Midbrain (tissue), 1 donor: ENCODE measurements around the gene FHIT.
A peak's percentile ranks its signal among the peaks of the same experiment; 100 is the strongest.
"Not testable (repeated sequence)": the region's sequence is repeated elsewhere in the genome, so short reads cannot be mapped to it uniquely, and the experiment has no call there.

Experiments used
- DNase-seq: peaks from one replicate; lab custom pipeline; 2025; lab: John Stamatoyannopoulos, UW

Gene FHIT

DNA sequence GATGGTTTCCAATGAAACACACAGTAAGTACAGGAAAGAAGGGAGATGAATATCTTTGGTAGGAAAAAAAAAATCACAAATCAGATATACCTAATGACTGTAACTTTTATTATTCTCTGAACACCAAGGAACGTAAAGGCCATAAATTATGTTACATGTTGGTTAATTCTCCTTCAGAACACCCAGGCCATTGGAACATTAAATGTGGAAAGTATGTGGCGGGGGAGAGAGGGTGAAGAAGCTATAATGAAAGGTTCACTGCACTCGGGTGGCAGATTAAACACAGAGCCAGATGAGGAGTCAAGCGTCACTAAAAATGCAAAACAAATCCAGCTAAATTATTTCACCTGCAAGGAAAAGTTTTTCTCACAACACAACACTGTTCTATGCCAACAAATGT is 193.8 kb downstream of the FHIT start:
- DNase-seq = no peak

DNA sequence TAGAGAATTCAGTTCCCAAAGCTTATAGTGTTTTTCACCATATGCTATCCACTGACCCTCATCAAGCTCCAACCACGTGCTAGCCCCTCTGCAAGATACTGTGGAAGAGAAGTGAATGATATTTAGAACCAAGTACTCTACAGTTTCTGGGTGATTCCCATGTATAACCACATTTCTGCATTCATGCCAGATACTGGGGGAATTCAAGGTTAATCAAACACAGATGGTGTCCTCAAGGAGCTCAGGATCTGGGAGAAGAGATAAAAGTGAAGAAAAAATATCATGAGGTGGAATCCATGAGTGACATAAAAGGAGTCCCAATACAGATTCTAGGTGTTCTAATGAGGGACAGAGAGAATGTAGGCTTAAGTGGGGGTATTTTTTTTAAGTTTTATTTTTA is 195.8 kb downstream of the FHIT start:
- no peak for DNase-seq

DNA sequence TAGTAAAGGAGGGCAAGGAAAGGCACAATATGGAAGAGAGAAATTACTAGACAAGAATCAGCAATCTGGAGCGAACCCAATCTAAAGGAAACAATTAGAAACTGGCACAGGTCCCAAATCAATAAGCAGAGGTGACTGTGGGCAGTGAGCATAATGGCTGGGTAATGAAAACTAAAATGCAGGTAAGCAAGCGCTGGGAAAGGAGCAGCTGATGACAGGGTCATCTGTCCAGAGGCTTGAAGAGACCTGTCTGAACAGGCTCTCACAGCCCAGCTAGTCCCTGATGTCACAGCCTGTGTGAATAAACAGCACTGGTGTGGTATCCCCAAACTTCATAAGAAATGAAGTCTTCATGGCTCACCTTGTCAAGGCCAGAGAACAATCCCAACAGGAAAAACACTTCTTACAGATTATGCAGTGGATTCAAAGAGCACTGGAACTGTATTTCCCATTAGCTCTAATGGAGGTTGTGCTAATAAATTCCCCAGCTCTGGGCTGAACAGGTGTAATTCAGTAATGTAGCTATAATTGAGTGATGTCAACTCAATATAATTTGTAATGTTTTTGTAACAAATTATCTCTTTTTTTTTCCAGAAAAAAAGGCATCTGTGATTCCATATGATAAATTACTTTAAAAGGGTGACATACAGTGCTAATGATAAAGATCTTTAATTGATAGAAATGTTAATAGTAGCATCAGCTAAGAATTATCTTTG is 197.3 kb downstream of the FHIT start:
- DNase-seq = no peak

DNA sequence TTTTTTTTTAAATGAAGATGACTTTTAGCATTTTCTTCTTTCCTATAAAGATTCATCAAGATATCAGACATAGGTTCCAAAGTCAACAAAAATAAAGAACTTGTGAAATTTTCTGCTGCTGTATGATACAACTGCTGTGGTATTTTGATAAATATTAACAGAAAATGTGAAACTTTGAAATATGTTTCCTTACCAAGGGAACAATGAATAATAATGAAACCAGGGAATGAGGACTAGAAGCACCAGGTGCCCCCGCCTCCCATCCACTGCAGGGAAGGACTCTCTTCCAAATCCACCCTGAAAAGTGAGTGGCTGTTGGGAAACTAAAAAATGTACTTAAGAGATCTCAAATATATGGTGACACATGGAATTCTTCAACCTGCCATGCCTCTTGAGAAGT is 198.4 kb downstream of the FHIT start:
- no peak for DNase-seq

DNA sequence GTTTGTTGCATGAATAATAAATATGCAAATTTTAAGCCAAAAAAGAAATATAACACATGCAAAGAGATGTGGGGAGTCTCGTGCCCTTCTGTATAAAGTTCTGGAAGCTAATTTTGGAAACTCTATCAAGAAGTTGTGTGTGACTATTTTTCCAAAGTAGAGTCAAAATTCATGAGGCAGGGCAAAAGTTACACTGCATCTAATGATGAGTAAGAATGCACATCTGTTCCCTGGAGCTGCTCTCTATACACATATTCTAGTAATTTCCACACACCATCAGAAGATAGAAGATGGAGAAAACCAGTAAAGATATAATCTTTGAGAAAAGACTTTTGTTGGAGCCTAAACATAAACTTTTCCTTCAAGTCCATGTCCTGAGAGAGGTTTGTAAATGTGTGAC is 199.6 kb downstream of the FHIT start:
- DNase-seq = no peak

DNA sequence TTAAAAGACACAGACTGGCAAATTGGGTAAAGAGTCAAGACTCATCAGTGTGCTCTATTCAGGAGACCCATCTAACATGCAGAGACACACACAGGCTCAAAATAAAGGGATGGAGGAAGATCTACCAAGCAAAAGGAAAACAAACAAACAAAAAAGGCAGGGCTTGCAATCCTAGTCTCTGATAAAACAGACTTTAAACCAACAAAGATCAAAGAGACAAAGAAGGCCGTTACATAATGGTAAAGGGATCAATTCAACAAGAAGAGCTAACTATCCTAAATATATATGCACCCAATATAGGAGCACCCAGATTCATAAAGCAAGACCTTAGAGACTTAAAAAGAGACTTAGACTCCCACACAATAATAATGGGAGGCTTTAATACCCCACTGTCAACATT is 206.1 kb downstream of the FHIT start:
- not testable (repeated sequence) for DNase-seq

DNA sequence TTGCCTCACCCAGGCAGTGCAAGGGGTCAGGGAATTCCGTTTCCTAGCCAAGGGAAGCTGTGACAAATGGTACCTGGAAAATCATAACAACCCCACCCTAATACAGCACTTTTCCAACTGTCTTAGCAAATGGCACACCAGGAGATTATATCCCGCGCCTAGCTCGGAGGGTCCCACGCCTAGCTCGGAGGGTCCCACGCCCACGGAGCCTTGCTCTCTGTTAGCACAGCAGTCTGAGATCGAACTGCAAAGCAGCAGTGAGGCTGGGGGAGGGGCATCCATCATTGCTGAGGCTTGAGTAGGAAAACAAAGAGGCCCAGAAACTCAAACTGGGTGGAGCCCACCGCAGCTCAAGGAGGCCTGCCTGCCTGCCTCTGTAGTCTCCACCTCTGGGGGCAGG is 208.1 kb downstream of the FHIT start:
- DNase-seq = no peak

DNA sequence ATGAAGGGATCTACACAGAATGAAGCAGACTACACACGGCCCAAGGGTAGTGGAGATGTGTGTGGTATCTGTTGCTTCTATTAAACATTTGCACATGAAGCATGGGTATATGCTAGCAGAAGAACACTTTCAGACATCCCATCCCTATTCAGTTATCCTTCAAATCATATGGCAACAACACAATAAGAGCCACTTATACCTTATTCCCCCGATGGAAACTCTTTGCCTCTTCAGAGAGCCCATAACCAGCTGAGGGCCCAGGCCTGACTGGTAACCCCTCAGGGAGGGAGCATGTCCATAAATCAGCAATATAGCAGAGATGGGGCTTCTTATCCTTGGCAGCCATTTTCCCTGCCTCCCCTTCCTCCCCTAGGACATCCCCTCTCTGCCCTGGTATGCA is 210.6 kb downstream of the FHIT start:
- no peak for DNase-seq

DNA sequence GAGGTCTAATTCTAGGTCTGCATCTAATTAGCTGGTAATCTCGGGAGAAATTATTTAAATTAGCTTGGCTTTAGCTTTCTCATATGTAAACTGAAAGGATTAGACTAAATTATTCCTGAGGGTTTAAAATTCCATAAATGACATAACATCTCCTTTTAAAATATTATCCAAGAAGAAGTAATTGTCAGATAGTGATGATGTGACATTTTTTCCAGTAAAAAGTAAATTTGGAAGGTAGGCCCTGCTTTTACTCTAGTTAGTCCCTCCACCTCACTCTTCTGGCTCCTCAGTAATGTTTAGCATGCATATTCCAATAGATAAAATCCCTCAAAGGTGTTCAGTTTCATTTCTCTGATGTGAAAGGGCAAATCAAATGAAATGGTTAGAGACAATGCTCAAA is 215.7 kb downstream of the FHIT start:
- no peak for DNase-seq

DNA sequence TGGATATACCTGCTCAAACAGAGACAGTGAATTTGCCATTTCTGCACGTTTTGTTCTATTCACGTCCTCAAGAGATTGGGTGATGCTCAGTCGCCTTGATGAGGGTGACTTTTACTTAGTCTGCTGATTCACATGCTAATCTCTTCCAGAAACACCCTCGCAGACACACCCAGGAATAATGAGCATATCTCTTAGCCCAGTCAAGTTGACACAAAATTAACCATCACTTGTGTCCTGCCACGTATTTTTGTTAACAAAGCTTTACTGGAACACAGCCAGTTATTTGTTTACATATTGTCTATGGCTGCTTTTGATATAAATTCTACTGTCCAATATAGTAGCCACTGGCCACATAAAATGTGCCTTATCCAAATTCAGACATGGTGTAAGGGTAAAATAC is 218.3 kb downstream of the FHIT start:
- DNase-seq = no peak

DNA sequence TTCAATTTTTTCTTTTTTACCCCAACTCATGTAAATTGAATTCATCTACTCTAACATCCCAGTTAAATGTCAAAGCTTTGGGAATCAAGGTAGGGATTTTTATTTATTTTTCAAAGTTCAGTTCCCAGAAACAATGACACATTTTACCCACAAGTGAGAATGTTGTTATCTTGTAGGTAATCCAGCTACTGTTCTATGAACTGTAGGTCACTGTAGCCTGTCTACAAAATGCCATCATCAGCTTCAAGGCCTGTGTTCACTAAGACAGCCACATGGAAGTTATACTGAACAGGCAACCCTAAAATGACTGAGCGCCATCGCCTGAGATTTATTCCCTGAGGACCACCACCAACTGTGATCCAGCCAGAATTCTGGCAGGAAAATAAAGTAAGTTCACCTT is 219.7 kb downstream of the FHIT start:
- no peak for DNase-seq

DNA sequence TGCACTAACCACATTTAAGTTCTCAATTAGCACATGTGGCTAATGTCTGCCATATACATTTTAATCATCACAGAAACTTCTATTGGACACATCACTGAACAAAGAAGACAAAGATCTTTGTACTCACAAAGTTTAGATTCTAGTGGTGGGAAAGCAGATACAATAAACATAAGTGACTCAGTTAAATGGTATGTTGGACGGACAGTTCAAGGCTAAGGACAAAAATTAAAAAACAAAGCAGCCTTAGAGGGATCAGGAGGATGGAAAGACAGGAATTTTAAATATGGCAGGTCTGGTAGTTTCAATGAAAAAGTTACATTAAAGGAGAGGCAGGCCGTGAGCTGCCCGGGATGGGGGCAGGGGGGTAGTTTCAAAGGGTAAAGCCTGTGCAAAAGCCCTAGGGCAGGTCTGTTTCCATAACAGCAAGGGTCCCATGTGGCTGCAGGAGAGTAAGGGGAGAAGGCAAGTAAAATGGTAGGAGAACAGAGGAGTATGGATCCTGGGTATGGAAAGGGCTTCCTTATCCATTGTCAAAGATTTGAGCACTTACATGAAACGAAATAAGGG is 220.7 kb downstream of the FHIT start:
- DNase-seq = no peak

DNA sequence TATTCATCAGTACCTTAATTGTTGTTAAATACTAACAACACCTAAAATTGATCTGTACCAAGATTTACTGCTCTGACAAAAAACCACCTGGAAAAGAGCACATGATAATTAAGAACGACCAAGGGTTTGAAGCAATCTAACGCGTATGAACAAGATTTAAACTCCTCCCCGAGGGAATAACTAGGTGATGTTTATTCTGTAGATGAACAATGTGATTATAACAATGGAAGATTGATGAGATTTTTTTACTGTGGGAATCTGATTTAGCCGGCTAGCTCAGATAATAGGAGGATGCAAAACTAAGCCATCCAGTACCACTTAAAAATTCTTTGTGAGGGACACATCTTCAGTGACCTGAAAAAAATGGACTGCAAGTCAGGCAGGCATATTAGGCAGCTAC is 222.1 kb downstream of the FHIT start:
- no peak for DNase-seq

DNA sequence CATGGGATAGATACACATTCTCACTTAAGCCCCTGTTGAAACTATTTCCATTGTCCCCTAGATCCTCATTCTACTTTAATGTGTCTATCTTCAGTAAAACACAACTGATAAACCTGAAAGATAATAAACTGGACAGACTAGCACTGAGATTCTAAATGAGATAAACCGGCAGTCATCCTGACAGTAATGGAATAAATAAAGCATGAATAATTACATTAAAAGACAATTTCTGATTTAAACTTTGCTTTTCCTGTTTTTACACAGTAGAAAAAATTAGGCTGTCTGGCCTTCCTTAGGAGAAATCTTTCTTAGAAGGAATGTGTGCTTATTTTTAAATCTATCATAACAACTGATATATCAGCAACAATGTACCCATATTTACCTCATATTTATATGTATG is 232.4 kb downstream of the FHIT start:
- no peak for DNase-seq

DNA sequence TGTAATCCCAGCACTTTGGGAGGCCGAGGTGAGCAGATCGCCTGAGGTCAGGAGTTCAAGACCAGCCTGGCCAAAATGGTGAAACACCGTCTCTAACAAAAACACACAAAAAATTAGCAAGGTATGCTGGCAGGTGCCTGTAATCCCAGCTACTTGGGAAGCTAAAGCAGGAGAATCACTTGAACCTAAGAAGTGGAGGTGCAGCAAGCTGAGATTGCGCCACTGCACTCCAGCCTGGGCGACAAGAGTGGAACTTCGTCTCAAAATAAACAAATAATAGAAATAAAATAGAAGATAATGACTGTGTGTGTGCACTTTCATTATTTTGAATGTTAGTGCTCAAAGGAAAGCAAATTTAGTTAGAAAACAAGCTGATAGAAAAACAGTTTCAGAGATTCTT is 234.2 kb downstream of the FHIT start:
- DNase-seq = not testable (repeated sequence)

DNA sequence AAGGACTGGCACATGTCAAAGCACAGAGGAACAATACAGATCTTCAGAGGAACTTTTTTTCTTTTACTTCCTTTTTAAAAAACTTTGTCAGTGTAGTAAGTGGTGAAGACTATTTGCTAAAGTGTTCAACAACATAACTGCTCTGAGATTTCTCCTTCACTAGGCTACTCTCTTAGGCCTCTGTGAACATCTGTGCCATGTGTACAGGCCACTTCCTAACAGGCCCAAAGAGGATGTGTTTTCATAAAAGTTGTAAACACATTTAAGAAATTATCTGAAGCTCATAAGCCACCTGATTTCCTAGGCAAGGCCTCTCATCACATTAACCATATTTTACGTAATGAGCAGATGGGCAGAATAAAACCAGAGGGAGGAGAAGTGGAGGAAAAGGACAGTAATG is 235.4 kb downstream of the FHIT start:
- DNase-seq = no peak

DNA sequence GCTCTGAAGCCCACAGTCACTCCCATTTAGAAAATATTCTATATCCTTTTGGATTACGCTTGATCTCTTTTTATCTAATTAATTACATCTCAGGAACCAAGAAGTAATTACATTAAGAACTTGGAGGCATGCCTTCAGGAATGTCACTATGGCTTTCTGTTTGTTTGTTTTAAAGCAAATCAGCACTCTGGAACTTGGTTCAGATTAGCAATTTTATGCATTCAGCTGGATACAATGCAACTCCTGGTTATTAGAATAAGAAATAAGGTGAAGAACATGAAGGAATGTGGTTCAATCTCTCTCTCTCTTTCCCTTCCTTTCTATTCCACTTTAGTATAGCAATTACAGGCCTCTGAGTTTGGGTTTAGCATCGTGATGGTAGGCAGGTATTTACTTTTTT is 235.8 kb downstream of the FHIT start:
- DNase-seq = no peak

DNA sequence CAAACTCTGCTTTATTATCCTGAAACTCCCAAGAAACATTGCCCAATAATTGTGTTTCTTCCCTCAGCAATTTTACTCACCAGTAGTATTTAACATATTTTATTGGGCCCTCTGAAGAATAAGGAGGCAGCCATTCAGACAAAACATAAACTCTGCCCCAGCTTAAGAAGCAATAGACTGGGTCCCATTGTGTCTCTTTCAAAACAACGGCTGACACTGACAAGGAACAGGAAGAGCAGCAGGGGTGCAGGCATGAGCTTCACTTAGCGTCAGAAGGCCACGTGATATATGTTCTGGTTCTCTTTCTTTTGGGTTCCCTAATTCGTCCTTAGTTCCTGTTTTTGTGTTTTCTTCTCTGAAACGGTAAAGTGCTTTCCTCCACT is 242.3 kb downstream of the FHIT start:
- DNase-seq = peak; percentile 30

DNA sequence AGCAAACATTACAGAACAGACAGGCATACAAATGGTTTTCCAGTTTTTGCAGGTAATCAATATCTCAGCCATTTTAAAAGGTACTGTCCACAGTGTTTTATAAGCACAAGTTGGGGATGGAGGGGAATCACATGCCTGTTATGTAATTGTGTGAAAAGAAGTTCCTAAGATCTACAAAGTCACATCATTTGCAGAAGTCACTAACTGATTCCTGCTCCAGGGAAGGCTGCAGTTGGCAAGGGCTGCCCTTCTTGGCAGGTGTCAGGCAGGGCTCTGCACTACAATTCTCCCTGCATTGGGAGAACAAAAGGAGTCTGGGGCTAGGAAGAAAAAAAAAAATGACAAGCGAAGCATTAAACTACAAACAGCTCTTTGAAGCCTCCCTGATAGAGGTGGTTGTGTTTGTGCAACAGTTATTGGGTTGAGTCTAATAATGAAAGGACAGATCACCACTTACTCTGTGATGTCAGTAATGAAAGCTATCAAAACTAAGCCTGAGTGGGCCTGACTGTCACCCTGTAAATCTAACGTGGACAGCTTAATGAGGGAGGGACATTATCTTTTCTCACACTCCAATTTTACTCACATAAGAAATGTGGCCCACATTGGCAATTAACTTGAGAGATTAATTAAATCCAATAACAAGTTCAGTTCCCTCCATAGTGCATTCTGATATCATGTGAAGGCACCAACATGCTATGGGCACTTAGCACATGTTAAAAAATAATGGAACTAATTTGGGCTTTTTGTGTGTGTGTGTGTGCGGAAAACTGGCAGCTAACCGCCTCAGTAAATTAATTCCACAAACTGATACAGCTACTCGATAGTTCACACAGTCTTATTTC is 242.9 kb downstream of the FHIT start:
- no peak for DNase-seq

DNA sequence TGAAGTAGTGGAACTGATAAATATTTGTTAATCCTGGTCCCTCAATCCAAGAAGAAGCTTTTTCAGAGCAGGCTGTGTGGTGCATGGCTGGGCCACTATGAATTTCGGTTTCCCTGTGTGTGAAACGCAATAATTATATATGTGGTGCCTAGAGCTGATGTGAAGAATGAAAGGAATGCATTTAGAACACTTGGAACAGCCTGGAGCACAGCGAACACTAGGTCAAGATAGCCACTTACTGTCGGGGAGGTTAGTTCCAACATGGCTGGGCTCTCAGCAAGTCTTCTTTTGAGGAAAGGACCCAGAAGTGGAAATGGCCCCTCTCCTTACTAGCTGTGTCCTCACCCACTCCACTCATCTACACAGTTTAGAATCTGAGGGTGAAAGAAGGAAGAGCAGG is 245.7 kb downstream of the FHIT start:
- no peak for DNase-seq

DNA sequence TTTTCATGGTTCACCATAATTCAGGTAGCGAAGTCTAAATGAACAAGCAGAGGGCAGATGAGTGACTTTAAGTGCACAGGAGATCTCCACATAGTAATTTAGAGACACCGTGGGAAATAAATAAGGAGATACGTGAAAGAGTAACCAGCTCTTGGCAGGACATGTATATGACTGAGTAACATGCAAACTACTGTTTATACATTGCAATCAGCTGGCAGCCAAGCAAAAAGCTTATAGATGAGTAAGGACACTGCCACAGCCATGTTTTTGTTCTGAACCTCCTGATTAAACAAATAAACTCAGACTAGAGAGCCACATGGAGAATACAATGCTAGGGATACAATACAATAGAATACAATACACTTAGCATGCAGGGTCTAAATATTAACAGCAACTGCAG is 252.4 kb downstream of the FHIT start:
- no peak for DNase-seq

DNA sequence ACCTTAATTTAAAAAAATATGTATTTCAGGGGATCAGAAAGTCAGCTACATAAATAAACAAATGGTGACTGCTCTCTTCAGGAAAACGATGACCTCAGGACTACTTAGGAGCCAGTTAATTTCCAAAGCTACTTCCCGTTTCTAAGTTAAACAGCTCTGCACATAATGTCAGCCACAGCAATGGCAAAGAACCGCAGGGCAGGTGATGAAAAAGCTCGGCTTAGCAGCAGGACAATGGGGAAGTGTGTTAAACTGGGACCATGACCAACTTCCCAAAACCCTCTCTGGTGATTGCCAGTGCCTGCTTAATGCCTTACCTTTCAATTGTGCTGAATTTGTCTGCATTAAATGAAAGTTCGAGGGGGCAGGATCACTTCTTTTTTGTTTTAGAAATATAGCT is 258.9 kb downstream of the FHIT start:
- no peak for DNase-seq

DNA sequence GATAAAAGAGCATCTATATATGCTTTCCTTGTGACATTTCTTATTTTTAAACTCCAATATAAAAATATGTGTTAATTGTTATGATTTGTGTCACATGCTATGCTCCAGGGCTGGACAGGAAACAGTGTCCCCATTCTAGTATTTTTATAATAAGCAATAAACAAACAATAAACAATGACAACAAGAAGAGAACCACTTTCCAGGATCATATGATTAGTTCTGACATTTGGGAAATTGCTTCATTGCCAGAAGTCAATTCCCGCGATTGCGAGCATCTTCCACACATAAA is 260.9 kb downstream of the FHIT start:
- DNase-seq = no peak
